Measurements from ENCODE around the gene RRP15. TPM values are rescaled to one million over a fixed set of nuclear protein-coding genes. Genes with fewer than 3 reads are reported as not detected.

Gene RRP15
- total RNA-seq, 2 experiments from 2014 or later = 10.5 to 15.2 TPM

- Histone ChIP-seq H3K4me1 (ENCODE audit: insufficient read depth, low read length) (no peaks in the 10 kb centered on the region), H3K27me3 (ENCODE audit: control insufficient read depth in 1 of 2, insufficient read depth in 2 of 2, low read length in 2 of 2) (no peaks in the 10 kb centered on the region), H3K4me3 (ENCODE audit: low read length) (no peak overlapping the region), H3K27ac (ENCODE audit: low read depth in 1 of 2, low read length in 2 of 2) (no peak overlapping the region), H3K36me3 (ENCODE audit: insufficient read depth, low read length) (no peaks in the 10 kb centered on the region), H3K9me3 (ENCODE audit: control insufficient read depth in 1 of 2, insufficient read depth in 1 of 2, low read length in 2 of 2) (no peaks in the 10 kb centered on the region)
- H3K27me3 Mint-ChIP-seq = no peaks in the 10 kb centered on the region
- CTCF ChIA-PET = interaction anchor here (1.4 kb wide), 1 partner anchor 12 kb away, joined by 3 read pairs; no protein-coding TSS in a partner anchor
- no peak overlapping the region for H3K4me3 Mint-ChIP-seq
- intact Hi-C loops (cut with DNase I, micrococcal nuclease) = no loop called here
- POLR2A ChIA-PET = no interaction called here
- no peaks in the 10 kb centered on the region for H3K9me3 Mint-ChIP-seq
- H3K27ac Mint-ChIP-seq = no peak overlapping the region
- H3K36me3 Mint-ChIP-seq (ENCODE audit: low read depth) = no peaks in the 10 kb centered on the region
- DNase-seq (no peak), ATAC-seq (ENCODE audit: poor library complexity) (no peak)
- no peak for TF ChIP-seq CTCF (IDR thresholded peaks at IDR 0.05)
- H3K4me1 Mint-ChIP-seq (ENCODE audit: low read depth) = no peaks in the 10 kb centered on the region
Observed at GRCh38 chr1:218363141-218363540, 78.0 kb downstream of the RRP15 start.

GRCh38 chr1:218364028-218364710 lies 79.1 kb downstream of the RRP15 start:
- no peaks in the 10 kb centered on the region for H3K9me3 Mint-ChIP-seq
- no peaks in the 10 kb centered on the region for H3K36me3 Mint-ChIP-seq (ENCODE audit: low read depth)
- Histone ChIP-seq H3K9me3 (ENCODE audit: control insufficient read depth in 1 of 2, insufficient read depth in 1 of 2, low read length in 2 of 2) (no peaks in the 10 kb centered on the region), H3K36me3 (ENCODE audit: insufficient read depth, low read length) (no peaks in the 10 kb centered on the region), H3K27me3 (ENCODE audit: control insufficient read depth in 1 of 2, insufficient read depth in 2 of 2, low read length in 2 of 2) (no peaks in the 10 kb centered on the region), H3K4me3 (ENCODE audit: low read length) (no peak overlapping the region), H3K4me1 (ENCODE audit: insufficient read depth, low read length) (no peaks in the 10 kb centered on the region), H3K27ac (ENCODE audit: low read depth in 1 of 2, low read length in 2 of 2) (no peak overlapping the region)
- H3K27ac Mint-ChIP-seq = no peak overlapping the region
- POLR2A ChIA-PET = interaction anchor here (1.3 kb wide), 1 partner anchor 13 kb away, joined by 3 read pairs; no protein-coding TSS in a partner anchor
- no peak for DNase-seq
- H3K27me3 Mint-ChIP-seq = no peaks in the 10 kb centered on the region
- no peaks in the 10 kb centered on the region for H3K4me1 Mint-ChIP-seq (ENCODE audit: low read depth)
- TF ChIP-seq CTCF (IDR thresholded peaks at IDR 0.05) = no peak
- ATAC-seq (ENCODE audit: poor library complexity) = no peak
- CTCF ChIA-PET = interaction anchor here (1.1 to 1.4 kb wide), 2 partner anchors 13 to 34 kb away, joined by 3 read pairs; no protein-coding TSS in a partner anchor
- intact Hi-C loops (cut with DNase I, micrococcal nuclease) = no loop called here
- no peak overlapping the region for H3K4me3 Mint-ChIP-seq

- H3K27ac Mint-ChIP-seq = no peak overlapping the region
- no peak for TF ChIP-seq CTCF (IDR thresholded peaks at IDR 0.05)
- H3K4me3 Mint-ChIP-seq = no peak overlapping the region
- Histone ChIP-seq H3K36me3 (ENCODE audit: insufficient read depth, low read length) (no peaks in the 10 kb centered on the region), H3K4me3 (ENCODE audit: low read length) (no peak overlapping the region), H3K27me3 (ENCODE audit: control insufficient read depth in 1 of 2, insufficient read depth in 2 of 2, low read length in 2 of 2) (no peaks in the 10 kb centered on the region), H3K4me1 (ENCODE audit: insufficient read depth, low read length) (no peaks in the 10 kb centered on the region), H3K9me3 (ENCODE audit: control insufficient read depth in 1 of 2, insufficient read depth in 1 of 2, low read length in 2 of 2) (no peaks in the 10 kb centered on the region), H3K27ac (ENCODE audit: low read depth in 1 of 2, low read length in 2 of 2) (no peak overlapping the region)
- CTCF ChIA-PET = no interaction called here
- no peaks in the 10 kb centered on the region for H3K9me3 Mint-ChIP-seq
- intact Hi-C loops (cut with DNase I, micrococcal nuclease) = no loop called here
- H3K36me3 Mint-ChIP-seq (ENCODE audit: low read depth) = no peaks in the 10 kb centered on the region
- ATAC-seq (ENCODE audit: poor library complexity) = no peak
- no peaks in the 10 kb centered on the region for H3K27me3 Mint-ChIP-seq
- POLR2A ChIA-PET = interaction anchor here (1.3 kb wide), 1 partner anchor 11 kb away, joined by 3 read pairs; no protein-coding TSS in a partner anchor
- no peak for DNase-seq
- H3K4me1 Mint-ChIP-seq (ENCODE audit: low read depth) = no peaks in the 10 kb centered on the region
Observed at GRCh38 chr1:218365226-218365999, 80.3 kb downstream of the RRP15 start.
